Stimulated activated CD8-positive, alpha-beta memory T cell treated with anti-CD3 and anti-CD28 coated beads, Interleukin-12 subunit alpha, Interleukin-12 subunit beta, amount 100 ng/mL, for 24 hours (primary cell): ENCODE results near the gene ARHGAP9.
A peak's percentile ranks its signal among the peaks of the same experiment; 100 is the strongest.
"Not testable (repeated sequence)": the region's sequence is repeated elsewhere in the genome, so short reads cannot be mapped to it uniquely, and the experiment has no call there.

ENCODE experiments used
- DNase-seq: peaks from one replicate; pipeline ENCODE4 v3.0.0-alpha.2; 2020; ENCODE audit errors: extremely low read depth

Gene ARHGAP9

DNA sequence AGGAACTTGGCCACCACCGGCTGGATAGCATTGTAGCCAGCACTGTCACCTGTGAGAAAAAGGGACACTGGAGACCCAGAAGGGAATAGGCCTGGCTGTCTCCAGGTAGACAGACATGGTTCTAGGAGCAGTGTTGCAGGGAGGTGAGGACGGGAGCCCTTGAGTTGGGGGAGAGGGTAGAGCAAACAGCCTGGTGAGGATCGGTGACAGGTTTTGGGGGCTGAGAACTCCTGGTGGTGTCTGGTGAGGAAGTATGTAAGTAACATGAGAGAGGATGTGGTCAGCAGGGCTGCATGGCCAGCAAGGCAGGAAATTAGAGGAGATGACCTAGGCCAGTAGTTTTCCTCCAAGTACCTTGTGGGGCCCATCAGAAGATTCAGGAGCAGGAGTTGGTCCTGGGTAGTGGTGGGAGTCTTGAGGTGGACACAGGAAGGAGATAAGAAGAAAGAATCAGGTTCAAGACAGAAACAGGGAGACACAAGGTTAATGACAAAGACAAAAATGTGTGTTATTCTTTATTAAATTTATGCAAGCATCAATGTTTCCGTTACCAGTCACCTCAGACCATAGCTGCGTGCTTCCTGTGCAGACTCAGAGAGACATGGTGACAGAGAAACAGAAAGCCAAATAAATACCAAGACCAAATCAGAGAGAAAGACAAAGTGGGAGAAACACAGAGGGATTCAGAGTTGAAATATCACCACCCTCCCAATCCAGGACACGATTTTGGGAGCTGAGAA is at the start of gene ARHGAP9:
ARHGAP9 (minus strand) TSS at position 491 of the 740 bp plus-strand sequence; CDS start at position 31, 460 bp downstream.
- DNase-seq: no peak

DNA sequence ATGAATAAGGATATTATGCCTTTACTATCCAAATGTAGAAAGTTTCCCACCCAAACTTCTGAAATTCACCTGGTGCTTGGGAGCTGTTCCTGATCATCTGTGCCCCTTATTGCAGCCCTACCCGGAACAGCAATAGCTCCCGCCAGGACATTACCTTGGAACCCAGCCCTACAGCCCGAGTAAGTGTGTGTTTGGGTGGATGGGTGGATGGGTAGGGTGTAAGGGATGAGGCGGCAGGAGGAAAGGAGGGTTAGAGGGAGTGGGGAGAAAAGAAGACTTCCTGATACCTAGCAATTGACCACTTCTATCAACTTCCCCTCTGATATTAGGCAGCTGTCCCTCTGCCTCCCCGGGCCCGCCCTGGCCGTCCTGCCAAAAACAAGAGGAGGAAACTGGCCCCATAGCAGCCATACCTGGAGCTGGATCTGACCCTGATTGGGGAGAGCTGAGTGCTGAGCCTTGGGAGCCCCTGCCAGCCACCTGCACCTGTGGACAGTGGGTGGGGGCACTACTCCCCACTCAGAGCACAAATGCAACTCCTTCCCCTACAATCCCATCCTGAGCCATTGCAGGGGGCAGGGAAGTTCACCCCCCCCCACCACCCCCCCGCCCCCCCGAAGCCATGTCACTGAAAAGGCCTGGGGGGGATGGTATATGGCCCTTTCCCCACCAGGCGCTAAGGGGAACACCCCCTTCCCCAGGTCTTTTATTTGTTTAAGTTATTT is 49.3 kb upstream of the ARHGAP9 start:
- DNase-seq: no peak

DNA sequence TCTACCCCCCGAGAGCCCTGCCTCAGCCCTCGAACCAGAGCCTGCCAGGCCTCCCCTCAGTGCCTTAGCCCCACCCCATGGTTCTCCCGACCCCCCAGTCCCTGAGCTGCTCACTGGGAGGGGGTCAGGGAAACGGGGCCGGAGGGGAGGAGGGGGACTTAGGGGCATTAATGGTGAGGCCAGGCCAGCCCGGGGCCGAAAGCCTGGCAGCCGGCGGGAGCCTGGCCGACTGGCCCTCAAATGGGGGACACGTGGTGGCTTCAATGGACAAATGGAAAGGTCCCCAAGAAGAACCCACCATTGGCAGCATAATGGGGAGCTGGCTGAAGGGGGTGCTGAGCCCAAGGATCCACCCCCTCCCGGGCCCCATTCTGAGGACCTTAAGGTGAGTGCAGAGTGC is 48.5 kb upstream of the ARHGAP9 start:
- no peak for DNase-seq

DNA sequence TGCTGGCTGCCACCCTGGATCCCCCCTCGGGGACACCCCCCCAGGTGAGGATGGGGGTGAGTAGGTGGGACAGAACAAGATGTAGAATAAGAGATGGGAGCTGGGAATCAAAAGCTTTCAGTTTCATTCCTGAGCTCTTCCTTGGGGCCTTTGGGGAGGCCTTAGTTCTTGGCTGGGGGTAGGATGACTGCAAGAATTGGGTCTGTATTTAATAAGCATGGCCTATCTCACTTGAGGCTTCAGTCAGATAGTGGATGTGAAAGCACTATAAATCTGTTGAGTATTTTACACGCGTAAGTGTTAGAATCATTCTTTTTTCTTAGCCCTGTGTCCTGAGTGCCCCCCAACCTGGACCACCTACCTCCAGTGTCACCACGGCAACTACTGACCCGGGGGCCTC is 47.5 kb upstream of the ARHGAP9 start:
- DNase-seq: no peak

DNA sequence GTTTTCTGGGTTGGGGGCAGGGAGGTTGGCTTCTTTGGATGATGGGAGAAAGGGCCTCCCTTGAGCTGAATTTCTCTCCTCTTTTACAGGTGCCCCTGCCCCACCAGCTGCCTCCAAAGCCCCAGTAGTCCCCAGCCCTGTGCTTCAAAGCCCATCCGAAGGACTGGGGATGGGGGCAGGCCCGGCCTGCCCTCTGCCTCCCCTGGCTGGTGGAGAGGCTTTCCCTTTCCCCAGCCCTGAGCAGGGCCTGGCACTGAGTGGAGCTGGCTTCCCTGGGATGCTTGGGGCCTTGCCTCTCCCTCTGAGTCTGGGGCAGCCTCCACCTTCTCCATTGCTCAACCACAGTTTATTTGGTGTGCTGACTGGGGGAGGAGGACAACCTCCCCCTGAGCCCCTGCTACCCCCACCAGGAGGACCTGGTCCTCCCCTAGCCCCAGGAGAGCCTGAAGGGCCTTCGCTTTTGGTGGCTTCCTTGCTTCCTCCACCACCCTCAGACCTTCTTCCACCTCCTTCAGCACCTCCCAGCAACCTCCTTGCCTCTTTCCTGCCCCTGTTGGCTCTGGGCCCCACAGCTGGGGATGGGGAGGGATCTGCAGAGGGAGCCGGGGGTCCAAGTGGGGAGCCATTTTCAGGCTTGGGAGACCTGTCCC is 46.9 kb upstream of the ARHGAP9 start:
- no peak for DNase-seq

DNA sequence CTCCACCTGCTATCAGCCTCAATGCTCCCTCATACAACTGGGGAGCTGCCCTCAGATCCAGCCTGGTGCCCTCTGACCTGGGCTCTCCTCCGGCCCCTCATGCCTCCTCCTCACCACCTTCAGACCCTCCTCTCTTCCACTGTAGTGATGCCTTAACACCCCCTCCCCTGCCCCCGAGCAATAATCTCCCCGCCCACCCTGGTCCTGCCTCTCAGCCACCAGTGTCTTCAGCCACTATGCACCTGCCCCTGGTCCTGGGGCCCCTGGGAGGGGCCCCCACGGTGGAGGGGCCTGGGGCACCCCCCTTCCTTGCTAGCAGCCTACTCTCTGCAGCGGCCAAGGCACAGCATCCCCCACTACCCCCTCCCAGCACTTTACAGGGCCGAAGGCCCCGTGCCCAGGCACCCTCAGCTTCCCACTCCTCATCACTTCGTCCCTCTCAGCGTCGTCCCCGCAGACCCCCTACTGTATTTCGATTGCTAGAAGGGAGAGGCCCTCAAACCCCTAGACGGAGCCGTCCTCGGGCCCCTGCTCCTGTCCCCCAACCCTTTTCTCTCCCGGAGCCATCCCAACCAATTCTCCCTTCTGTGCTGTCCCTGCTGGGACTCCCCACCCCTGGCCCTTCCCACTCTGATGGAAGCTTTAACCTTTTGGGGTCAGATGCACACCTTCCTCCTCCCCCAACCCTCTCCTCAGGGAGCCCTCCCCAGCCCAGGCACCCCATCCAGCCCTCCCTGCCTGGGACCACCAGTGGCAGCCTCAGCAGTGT is 46.1 kb upstream of the ARHGAP9 start:
- no peak for DNase-seq

DNA sequence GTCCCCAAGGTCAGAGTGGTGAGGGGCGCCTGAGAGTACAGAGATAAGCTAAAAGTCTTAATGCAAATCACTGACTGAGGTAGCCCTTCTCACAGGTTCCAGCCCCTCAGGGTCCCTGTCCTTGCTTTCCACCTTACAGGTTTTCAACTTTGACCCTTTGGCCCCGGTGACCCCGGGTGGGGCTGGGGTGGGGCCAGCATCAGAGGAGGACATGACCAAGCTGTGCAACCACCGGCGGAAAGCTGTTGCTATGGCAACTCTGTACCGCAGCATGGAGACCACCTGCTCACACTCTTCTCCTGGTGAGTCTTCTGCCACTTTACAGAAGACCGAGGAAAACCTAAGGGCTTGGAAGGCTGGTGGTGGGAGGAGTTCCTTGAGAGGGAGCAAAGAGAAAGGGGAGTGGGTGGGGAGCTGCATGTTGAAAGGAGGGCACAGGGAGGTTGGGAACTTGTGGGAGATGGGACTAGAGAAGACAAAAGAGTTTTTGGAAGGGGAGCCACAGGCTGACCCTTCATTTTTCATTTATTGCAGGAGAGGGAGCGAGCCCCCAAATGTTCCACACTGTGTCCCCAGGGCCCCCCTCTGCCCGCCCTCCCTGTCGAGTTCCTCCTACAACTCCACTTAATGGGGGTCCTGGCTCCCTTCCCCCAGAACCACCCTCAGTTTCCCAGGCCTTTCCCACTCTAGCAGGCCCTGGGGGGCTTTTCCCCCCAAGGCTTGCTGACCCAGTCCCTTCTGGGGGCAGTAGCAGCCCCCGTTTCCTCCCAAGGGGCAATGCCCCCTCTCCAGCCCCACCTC is 45.3 kb upstream of the ARHGAP9 start:
- DNase-seq: no peak

DNA sequence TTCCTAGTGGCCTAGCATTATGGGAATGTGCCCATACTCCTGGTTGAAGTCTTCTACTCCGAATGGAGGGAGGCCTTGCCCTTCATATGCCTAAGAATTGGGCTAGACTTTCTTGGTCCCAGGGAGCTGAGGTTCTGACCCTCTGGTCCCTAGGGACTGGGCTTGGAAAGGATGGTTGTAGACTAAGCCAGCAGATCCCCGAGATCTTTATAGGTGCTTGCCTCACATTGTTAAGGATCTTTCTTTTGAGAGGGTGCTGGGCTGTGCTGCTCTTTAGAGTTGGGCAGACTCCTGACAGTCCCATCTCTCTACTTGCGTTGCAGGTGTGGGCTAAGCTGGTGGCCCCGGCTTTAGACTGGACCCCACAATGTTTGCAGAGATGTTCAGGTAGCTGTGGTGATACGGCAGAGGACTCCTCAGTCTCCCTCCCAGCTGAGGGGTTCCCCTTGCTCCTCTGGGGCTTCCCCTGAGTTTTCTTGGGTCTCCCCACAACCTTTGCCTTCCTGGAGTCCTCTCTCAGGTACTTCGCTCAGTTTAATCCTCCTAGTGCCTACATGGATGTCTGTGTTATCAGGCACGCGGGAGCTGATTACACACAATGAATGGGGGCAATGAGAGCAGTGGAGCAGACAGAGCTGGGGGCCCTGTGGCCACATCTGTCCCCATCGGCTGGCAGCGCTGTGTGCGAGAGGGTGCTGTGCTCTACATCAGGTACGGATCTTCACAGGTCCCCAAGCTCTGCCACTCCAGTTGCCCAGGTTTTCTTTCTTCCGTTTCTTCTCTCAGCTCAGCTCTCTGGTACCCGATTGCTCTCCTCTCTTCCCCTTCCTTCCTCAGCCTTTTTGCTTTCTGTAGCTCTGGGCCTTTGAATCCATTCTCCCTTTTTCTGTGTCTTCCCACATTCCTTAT is 44.3 kb upstream of the ARHGAP9 start:
- DNase-seq: no peak

DNA sequence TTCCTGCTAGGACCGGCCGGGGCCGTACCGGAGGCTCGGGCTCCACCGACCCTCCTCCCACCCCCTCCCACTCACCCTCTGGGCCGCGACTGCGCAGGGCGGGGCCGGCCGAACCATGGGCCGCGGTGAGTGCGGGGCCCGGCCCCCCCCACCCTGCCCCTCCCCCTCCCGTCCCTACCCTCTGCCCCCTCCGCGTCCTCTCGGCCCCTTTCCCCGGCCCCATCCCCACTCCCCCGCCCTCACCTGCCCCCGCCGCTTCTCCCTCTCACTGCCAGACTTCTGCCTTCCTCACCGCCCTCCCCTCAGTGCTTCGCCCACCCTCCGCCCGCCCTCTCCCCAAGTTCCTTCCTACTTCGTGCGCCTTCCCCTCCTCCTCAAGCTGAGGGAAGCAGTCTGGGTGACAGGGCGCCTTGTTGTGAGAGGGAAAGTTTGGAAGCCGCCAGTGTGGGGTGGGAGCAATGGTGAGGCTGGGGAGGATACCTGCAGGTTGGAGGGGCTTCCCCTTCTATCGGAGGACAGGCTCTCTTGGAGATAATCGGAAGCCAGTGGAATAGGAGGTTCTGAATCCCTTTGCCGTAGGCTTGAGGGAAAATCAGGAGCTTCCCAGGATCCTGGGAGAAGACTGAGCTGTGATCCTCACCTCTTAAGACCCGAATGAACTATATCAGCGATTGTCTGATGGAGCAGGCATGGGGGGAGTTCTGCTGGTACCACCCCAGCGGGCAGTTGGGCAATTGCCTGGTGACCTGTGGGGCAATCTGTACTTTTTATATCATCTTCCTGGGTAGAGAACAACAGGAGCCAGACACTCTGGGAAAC is 43.4 kb upstream of the ARHGAP9 start:
- no peak for DNase-seq

DNA sequence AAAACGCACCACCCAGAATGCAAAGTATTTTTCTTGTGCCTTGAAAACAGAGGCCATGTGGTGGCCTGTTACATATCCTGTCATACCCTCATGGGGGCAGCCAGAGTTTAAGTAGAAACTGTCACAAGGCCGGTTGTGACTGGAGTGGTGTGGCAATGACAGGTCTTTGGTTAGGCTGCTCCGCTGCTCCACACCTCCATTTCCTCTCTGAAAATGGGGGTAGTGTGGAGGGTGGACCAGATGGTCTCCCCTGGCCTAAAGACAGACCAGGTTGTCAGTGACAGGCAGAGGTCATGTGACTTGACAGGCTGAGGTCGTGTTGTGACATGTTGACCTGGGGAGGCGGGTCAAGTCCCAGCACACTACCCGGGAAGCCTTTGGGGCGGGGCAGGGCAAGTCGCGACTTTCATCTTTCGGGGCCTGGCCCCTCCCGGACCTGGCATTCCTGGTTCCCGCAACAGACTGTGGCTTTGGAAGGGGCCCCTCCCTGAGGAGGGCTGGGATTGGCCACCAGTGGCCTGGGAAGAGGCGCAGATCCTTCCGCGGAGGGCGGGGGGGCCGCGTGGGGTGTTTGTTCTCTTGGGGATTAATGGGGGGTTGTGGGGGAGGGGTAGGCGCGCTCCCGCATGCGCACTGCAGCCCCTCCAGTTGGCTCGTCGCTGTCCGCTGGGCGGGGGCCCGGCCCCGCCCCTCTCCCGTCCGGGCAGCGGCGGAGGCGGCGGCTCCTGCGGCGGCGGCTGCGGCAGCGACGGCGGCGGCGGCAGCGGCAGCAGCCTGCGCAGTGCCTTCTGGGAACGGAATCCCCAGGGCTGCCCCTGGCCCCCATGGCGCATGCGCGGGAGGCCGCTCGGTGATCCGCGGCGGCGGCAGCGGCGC is 42.6 kb upstream of the ARHGAP9 start, which contains the start of gene MBD6:
MBD6 (plus strand) TSS at position 814 of the 876 bp plus-strand sequence. CDS start 1,480 bp downstream, outside the sequence.
- DNase-seq: peak; percentile 75

DNA sequence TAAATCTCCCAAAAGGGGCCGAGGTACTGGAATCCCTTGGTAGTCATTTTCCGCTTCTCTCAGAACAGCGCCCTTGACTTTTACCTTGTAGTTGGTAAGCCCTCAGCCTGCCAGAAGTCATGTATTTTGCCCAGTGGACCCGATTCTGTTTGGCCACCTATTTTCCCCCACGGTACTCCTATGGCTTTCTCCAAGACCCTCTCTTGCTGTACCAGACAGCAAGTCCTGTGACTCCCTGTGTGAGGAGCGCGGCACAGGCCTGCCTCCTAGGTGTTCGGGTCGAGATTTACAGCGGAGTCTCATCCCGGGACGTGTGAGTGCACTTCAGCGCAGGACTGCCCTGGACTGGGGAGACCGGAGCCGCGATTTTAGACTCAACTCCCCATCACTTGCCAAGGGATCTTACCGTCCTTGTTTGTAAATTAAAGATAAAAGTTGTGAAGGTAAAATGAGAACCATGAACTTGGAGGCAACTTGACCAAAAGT is 41.9 kb upstream of the ARHGAP9 start:
- DNase-seq: no peak

DNA sequence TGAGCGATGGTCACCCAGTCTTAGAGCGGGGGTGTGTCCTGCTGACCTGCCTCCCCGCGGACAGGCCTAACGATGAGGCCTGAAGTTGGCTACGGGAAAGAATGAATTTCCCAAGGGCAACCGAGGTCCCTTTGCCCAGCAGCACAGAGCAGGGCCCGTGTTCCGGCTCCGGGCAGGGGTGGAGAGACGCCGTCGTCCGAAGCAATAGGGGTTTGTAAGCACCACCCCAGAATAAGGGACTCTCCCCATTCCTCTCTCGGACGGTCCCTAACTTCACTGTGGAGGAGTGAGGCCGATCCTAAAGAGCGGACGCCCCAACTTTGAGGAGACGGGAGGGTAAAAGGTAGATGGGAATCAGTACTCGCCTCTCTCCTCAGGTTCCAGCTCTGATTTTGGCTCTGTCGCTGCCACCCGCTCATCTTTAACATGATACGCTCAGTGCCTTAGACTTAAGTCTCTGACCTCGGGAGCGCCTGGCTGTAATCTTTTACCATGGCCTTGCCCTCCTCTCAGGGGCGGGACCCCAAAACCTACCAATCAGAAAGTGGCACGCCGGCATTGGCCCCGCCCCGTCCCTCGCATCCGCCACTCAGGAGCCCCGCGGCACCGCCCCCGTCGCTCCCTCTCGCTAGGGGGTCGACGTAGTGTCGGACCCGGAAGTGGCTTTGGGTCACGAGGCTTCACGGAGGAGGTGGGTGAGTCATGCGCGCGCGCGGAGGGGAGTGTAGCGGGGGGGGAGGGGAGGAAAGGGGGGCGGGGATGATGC is 40.6 kb upstream of the ARHGAP9 start, which contains the start of gene DDIT3:
DDIT3 (minus strand) TSS at position 462 of the 766 bp plus-strand sequence. CDS start 3,108 bp downstream, outside the sequence.
- DNase-seq: peak; percentile 100

DNA sequence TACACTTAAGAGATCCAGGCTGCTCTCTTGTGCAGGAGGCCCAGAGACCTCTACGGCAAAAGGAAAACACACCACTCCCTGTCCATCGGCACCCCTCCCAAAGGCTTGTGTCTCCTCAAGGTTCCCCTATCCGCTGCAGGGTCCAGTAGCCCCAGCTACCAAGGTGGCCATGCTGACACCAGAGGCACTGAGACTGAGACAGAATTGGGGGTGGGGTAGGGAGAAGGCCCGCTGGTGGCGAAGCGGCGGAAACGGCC is 40.1 kb upstream of the ARHGAP9 start:
- DNase-seq: no peak

DNA sequence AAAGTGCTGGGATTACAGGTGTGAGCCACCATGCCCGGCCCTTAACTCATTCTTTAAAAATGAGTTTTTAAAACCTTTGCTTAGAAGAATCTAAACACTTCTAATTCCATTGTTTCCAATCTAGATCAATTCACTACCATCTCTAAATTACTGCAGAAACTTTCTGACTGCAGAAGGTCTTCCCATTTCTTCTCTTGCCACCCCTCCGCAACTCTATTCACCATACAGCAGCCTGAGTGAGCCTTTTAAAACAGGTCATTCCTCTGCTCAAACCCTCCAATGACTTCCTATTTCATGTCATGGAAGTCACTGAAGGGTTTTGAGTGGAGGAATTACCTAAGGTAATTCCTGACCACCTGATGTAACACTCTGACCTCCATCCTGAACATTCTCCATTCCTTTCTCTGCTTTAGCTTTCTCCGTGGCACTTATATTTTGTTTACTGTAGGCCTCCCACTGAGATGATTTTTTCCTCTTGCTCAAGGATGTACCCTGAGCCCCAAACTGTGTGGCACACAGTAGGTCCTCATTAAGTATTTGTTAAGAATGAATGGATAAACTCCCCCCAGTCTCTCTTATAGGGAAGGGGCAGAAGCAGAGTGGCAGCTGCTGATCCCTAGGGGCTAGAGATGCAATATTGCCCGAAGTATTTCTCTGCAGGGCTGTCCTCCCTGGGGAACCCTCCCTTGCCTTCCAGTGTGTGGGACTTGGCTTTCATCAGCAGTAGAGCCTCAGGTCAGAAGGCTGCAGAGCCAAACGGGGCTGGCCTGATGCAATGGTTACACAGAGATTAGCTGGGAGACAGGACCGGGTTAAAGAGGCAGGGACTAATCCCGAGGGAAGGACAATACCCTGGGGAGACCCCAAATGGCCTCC is 39.5 kb upstream of the ARHGAP9 start:
- no peak for DNase-seq

DNA sequence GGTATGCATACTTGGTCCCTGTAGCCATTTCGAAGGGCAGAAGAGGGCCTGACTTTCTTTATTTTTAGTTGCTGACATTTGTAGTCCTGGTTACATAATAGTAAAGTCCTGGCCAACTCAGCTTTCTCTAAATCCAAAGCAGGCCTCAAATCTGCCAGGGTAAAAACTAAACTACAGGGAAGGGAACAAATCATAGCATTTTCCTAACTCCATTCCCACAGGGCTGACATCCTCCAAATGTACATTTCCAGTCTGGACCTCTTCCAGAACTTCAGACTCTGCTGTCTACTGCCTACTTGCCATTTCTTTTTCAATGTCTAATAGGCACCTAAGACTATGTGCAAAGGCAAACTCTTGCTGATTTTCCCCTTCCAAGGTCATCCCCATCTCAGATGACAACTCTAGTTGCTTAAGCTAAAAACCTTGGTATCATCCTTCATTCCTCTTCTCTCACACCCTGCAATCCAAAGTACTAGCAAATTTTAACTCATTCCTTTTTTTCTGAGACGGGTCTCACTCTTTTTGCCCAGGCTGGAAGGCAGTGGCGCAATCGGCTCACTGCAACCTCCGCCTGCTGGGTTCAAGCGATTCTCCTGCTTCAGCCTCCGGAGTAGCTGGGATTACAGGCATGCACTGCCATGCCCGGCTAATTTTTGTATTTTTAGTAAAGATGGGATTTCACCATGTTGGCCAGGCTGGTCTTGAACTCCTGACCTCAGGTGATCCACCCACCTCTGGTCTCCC is 38.7 kb upstream of the ARHGAP9 start:
- no peak for DNase-seq

DNA sequence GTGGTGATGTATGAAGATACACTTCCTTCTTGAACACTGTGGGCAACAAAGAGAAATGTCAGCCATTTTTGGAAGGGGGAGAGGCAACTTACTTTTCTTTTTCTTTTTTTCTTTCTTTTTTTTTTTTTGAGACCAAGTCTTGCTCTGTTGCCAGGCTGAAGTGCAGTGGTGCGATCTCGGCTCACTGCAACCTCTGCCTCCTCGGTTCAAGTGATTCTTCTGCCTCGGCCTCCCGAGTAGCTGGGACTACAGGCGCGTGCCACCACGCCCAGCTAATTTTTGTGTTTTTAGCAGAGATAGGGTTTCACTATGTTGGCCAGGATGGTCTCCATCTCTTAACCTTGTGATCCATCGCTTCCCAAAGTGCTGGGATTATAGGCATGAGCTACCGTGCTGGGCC is 38.1 kb upstream of the ARHGAP9 start:
- DNase-seq: not testable (repeated sequence)
